Esophagus mucosa (tissue), 1 donor: ENCODE results near the gene CRK. TPM values are rescaled to one million over a fixed set of nuclear protein-coding genes. Genes with fewer than 3 reads are reported as not detected.

Experiments
- ATAC-seq: fragments of 200-7000 bp; cut with Tn5 transposase; one replicate; pipeline ENCODE4 v1.9.1; 2020
- total RNA-seq: library from RNA; stranded (reverse); gene quantifications from one replicate; pipeline ENCODE4 v1.2.4, GENCODE V29; 2023
- donor health status: DM: yes; HTN: yes; CAD: no.

CRK gene
- total RNA-seq, 1 donor from 2014 or later = 42.2 TPM

DNA sequence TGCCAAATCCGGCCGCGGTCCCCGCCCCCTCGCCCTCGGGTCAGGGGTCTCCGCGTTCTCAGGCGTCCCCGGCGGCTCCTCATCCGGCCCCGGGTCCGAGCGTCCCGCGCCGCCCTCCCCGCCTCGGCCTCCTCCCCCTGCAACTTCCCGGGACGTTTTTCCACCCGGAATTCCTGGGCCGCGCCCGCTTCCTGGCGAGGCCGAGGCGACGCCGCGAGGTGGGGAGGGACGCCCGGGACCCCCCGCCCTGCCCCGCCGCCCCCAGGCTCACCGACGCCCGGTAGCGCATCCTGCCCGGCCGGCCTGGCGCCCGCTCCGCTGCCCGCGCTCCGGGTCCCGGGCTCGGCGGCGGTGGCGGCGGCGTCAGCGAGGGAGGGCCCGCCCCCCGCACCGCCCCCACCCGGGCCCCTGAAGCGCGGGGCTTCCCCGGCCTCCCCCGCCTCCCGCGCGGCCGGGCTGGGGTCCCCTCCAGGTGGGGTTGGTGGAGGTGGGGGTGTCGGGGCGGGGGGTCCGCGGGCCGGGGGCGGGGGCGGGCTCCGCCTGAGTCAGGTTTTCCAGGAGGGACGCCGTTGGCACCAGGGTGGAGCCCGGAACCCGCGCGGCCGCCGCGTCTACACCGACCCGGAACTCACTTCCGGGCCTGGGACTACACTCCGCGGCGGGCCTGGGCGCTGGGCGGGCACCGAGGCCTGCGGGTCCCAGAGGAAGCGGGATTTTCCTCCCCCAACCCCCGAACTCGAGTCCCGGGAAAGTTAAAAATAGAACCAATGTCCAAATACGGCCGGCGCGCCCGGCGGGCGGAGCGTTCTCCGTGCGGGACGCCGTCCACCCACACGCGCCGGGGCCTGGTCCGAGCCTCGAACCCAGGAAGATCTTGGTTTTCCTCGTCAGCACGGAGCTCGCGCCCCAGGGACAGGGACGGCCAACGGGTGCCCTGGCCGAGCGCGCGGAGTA, 29.7 kb upstream of the CRK start:
- ATAC-seq = peak; percentile 24

DNA sequence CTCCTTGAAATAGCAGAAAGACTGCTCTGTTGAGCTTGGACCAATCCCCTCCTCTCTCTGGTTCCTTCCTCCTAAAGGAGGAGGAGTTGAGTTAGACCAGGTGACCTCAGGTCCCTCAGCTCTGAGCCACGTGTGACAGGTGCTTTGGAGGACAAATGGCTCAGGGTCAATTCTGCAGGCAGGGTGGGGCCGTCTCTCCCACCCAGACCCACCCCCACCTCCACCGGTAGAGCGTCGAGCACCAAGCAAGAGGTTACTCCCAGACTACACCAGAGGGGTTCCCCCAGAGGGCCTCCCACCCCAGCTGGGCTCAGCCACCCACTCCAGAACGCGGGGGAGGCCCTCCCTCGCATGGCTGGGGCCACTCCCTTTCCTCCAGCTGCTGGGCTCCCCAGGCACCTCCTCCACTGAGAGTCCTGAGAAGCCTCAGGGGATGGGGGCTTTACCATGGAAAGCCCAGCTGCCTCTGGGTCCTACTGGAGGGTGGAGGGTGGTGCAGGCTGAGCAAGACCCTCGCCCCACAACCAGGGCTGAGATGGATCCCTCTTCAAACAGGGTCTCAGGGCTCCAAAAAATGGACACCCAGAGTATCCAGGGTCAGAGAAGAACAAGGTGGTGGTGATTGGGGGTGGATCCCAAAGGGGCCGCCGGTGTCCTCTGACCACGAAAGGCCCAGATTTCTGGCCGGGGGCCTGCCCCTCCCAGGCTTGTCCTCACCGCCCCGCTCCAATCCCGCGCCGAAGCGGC, 28.8 kb upstream of the CRK start:
- peak; percentile 43 for ATAC-seq

DNA sequence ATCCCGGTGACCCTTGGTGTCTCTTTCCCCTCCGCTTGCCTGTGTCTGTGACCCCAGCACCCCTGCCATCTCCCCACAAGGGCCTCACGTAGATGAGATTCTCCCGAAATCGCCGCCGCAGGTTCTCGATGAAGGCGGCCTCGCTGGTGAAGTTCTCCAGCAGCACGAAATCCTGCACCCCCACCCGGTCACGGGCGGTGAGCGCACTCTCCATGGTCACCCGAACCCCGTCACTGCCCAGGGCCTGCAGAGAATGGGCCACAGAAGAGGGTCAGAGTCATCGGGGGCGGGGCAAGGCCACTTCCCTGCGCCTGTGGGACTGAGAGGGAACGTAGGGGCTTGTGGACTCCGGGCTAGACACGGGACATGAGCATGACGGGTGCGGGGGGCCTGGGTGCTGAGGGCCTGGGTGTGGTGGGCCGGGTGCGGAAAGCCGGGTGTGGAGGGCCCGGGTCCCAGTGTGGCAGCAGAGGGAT, 28.1 kb upstream of the CRK start:
- ATAC-seq = no peak

DNA sequence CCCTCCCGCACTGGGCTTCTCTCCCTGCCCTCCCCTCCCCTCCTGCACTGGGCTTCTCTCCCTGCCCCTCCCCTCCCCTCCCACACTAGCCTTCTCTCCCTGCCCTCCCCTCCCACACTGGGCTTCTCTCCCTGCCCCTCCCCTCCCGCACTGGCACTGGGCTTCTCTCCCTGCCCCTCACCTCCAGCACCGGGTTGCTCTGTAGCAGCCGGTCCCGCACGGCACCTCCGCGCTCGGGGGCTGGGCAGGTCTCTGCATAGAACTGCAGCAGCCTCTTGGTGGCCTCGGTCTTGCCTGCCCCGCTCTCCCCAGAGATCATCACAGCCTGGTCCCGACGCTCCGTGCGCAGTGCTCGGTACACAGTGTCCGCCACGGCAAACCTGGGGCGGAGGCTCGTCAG, 26.6 kb upstream of the CRK start:
- no peak for ATAC-seq

DNA sequence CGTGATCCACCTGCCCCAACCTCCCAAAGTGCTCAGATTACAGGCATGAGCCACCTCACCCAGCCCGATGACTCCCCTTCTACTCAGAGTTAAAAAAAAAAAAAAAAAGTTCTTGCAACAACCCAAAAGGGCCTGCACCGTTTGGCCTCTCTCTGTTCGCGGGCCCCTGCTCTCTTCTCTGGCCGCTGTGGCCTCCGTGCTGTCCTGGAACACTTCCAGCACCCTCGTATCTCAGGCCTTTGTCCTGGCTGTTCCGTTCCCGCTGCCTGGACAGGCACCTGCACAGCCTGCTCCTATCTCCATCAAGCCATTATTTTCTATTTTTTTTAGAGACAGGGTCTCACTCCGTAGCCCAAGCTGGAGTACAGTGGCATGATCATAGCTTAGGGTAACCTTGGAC, 25.7 kb upstream of the CRK start:
- ATAC-seq = no peak

DNA sequence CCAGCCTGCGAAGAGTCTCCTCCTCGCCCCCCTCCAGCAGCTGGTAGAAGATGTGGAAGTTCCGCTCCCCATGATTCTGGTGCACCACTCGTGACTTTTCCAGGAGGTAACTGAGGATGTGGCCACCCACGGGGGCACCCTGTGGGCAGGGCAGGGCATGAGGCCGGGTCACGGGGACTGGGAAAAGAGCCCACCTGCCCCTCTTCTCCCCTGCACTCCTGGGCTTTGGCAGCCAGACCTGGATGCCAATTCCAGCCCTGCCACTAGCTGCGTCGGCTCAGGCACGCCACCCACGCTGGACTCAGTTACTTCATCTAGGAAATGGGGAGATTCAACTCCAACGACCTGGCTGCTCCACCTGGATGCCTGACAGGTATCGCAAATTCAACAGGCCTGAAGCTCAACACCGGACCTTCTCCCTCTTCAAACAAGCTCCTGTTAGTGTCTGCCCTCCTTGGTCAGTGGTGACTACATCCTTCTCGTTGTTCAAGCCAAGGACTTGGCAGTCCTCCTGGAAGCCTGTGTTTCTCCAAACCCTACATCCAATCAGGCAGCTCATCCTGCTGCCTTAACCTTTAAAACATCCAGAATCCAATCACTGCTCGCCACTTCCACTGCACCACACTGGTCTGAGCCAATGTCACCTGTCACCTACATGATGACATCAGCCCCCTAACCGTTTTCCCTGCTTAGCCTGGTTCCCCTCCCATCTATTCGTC, 24.9 kb upstream of the CRK start:
- no peak for ATAC-seq

DNA sequence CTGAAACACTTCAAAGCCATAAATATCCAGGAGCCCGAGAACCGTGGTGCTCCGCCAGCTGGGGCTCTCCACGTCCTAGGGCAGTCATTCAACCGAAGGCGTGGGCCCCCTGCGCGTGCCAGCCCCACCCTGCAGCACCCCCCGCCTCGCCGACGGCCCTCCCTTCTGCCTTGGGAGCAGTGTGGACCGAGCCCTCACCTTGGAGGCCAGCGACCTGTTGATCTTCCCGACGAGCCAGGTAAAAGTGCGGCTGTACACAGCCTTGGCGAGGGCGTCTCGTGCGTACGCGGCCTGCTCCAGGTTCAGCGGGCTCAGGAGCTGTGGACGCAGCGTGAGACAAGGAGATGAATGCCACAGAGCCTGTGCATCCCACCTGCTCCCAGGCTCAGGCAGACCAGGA, 22.4 kb upstream of the CRK start:
- no peak for ATAC-seq

DNA sequence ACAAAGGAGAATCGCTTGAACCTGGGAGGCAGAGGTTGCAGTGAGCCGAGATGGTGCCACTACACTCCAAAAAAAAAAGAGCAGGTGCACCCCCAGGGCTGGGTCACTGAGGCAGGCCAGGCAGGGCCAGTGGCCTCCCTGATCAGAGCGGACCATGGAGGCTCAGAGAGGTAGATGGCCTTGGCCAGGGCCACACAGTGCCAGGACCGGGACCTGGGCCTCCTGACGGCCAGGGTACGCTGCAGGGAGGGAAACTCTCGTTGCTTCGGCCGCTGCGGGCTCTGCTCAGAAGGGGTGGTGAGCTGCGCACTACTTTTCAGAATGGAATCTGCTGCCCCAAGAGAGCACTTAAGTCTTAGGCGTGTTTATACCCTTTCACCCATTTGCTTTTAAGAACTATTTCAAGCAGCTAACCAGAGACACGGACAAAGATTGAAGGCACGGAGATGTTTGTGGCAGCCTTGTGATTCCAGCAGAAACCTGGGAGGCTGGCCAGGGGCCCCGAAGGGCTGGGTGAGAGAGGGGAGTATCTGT, 19.4 kb upstream of the CRK start:
- ATAC-seq = no peak

DNA sequence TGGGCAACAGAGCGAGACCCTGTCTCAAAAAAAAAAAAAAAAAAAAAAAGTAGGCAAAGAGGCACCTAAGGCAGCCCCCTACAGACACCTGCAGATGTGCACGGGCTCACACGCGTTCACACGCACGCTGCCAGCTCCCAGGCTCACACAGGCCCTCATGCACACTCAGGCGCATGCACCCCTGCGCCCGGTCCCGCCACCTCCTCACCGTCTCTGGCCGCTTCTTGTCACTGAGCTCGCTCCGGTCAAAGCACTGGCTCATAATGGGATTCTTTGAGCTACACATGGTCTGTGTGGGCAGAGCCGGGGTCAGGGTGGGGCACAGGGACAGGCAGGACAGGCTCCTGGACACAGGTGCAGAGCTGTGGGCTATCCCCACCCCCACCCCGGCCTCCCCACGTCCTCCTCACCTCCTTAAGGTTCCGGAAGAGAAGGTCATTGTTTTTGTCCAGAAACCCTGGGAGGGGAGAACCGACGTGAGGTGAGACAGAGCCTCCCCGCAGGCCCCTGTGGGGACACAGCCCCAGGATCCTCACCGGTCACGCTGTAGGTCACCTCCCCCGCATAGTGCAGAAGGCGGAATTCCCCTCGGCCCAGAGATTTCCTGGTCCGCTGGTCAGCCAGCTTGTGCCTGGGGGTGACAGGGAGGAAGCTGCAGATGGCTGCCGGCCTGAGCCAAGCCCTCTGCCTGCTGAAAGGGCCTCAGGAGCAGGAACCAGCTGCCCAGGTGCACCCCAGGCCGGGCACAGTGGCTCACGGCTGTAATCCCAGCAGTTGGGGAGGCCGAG, 18.6 kb upstream of the CRK start:
- ATAC-seq = peak; percentile 6

DNA sequence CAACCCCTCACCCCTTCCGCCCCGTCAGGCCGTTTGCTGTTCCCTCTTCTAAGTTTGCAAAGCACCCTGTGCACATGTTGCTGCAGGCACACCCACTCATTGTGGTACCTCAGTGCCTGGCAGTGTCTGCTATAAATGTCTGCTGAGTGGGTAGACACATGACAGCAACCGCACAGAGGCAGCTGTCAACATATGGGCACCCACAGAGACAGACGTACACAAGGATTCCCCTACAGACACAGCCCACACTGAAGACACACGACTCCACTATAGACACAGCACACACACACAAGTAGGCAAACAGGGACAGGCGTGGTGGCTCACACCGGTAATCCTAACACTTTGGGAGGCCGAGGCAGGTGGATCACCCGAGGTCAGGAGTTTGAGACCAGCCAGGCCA, 17.8 kb upstream of the CRK start:
- ATAC-seq = no peak

DNA sequence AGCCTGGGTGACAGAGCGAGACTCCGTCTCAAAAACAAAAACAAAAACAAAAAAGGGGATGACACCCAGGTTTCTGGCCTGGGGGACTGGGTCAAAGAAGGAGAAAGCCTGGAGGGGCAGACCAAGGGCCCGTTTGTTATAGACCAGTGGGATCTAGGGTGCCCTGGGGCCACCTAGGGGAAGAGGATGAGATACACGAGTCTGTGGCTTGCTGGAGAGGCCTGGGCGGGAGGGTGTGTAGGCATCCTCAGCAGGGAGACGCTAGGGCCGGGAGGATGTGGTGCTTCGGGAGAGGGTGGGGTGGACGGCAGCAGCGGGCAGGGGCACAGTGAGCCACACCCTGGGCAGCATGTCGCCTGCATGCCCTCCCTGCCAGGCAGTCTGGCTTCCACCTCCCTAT, 17.1 kb upstream of the CRK start:
- ATAC-seq = peak; percentile 10

DNA sequence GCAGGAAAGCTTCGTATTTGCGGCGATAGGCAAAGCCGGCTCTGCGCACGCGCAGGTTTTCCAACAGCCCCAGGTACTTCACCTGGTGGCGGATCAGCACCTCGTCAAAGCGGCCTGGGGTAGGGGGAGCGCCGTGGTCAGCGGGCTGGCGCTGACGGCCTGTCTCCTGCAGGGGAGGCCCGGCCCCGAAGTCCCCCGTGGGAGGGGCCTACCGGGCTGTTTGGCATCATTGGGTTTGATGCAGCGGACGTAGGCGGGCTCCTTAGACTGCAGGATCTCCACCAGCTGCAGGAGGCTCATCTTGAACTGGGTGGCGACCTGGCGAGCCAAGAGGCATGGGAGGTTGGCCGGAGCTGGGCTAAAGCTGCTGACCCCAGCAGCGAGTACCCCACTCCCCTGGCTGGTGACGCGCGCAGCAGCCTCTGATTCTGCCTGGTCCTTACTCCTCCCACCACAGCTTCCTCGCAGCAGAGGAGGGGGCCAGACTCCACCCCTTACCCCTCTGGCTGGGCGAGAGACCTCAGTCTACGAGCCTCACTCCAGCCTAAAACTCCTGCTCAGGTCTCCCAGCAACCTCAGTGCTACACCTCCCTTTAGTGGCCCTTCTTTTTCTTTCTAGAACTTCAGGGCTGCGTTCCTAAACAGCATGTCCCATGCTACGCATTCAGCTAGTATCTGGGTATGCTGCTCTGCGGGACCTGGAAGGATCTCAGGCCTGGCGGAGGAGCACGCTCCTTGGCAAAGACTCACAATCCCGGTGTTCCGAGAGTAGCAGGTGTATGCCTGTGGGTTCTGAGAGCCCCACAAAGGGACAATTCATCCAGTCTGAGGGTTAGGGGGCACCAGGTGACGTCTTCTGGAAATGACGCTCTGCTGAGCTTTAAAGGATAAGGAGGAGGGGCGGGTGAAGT, 16.1 kb upstream of the CRK start:
- ATAC-seq = no peak

DNA sequence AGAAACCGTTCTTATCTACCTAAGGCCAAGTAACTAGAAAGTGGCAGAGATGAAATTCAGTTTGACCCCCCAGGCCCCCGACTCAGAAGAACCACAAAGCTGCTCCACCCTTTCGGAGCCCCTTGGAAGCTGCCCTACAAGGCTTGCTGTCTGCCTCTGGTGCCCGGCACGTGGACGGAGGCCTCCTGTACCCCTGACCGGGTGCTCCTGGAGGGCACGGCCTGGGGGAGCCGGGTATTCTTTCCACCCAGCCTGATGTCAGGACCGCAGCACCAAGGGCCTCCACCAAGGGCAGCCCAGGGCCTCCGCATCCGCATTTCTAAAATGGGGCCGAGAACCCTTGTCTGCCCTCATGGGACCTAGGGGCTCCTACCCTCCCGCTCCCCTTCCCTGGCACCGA, 15.5 kb upstream of the CRK start:
- ATAC-seq = no peak

DNA sequence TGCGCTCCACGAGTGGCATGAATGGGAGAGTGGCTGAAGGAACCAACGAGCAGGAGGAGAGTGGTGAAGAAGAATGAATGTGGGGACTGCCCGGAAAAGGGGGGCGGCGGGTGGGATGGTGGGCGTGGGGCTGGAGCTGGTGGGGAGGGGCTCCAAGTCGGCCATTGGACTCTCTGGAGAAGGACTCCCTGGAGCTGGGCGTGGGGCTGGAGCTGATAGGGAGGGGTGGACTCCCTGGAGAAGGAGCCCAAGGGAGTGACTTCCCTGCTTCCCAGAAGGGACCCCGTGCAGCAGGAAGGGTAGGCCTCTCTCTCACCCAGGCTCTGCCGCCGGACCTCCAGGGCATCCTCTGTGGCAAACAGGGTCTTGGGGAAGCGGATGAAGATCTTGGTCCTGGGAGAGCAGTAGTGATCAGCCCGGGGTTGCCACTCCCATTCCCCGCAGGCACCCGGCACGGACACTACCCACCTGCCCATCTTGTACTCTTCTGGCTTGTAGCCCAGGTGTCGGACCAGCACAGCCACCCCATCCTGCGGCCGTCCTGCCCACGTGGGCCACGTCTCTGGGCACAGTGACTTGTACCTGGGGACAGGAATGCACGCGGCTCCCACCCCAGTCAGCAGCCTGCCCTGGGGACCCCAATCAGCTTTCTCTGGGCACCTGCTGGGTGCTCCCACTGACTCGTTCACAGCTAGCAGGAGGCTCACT, 14.9 kb upstream of the CRK start:
- ATAC-seq = no peak

DNA sequence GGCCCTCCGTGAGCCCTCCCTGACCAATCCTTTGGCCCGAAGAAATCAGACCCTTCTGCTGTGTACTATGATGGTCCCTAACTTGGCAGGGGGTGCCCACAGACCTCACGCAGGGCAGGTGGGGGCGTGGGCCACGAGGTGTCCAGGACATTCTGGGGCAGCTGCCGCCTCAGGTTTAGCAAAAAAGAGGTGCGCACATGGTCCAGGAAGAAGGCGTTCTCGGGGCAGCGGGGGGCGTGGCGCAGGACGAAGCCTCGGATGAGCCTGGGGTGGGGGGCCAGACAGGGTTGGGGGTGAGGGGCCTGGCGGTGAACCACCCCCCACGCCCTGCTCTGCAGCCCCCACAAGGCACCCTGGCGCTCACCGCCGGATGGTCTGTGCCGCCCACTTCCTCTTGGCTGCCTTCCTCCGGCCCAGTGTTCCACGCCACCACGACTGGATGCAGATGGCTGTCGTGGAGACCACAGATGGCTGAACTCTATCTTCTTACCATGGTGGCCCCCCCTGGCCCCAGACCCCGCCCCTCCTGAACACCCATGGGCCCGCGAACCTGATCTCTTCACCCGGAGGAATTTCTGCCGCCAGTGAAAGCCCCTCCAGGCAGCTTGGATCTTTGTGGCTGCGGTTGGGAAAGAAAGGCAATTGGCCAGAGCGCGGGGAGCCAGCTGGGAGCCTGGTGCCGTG, 14.2 kb upstream of the CRK start:
- no peak for ATAC-seq

DNA sequence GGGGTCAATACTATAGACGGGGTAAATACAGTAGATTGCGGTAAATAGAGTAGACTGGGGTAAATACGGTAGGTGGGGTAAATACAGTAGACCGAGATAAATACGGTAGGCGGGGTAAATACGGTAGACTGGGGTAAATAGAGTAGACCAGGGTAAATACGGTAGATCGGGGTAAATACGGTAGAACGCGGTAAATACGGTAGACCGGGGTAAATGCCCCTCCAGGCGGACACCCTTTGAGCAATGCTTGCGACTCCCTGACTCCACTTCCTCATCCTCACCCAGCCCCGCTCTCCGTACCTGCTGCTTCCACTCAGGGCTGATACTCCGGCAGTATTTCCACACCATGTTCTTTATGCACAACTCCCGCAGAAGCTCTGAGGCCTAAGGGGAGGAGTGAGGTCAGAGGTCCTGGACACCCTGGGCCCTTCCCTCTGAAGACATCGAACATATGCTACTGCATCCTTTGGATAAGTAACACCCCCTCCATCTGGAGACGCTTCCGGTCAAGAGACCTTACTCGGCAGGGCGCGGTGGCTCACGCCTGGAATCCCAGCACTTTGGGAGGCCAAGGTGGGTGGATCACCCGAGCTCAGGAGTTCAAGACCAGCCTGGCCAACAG, 13.3 kb upstream of the CRK start:
- no peak for ATAC-seq

DNA sequence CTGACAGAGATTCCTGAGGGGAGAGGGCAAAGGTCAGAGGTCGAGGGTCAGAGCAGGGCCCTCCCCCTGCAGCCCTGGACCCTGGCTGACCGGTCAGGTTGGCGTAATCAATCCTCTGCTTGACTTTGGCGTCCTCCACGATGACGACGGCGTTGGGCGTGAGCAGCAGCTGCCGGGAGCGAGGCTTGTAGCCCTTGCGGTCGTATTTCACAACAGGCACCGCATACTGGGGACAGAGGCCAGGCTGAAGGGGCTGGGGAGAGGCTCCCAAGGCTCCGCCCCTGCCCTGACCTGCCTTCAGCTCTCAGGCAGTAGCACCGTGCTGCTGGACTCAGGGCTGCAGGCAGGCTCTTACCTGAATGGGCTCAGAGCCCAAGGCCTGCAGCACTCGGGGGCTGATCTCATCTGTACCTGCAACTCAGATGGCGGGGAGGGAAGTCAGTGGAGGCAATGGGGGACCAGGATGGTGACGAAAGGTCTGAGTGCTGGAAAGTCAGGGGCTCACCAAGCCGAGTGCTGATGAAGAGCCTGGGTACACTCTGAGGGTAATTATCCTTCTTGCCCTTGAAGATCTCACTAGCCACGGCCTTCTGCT, 12.0 kb upstream of the CRK start:
- no peak for ATAC-seq

DNA sequence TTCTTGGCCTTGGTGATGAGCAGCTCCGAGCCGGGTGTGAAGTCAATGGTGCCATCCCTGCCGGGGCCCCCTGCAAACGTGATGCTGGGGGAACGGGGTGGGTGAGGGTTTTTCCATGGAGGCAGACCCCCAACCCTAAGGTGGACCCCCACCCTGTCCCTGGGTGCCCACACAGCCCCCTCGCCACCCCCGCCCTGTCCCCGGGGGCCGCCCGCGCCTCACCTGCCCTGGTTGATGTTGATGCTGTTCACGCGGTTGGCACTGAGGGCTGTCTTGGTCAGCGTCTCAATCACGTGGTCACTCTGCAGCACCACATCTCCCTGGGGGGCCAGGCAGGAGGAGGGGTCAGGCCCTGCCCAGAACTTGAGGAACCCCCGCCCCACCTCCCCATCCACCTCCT, 11.2 kb upstream of the CRK start:
- no peak for ATAC-seq

DNA sequence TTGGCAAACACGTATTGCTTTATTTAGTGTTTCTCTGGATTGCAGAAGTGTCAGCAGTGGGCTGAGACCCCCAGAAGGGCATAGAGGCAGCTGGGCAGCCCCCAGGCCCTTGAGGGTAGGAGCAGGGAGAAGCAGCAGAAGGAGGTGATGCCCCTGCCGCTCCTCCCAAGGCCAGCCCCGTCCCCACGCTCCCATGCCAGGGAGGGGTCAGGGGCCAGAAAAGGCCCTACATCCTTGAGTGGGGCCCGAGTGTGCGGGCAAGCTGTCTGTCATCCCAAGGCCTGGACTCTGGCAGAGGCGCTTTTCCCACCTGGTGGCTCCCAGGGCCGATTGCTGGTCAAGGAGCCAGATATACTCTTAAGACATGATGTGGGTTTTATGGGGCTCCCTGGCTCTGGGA, 8.2 kb upstream of the CRK start:
- no peak for ATAC-seq
